Retinal pigment epithelial cell (primary cell): ENCODE data around the gene DUS2.

Source experiments
- DNase-seq: peaks from one replicate; pipeline ENCODE4 v3.0.0-alpha.2; 2010; ENCODE audit warnings: low read depth
- H3K4me3 ChIP-seq: 2 replicates; pipeline ENCODE4 v1.5.1; 2011; ENCODE audit warnings: mild to moderate bottlenecking, low read length, control low read depth, moderate library complexity
- CTCF ChIP-seq: conservative IDR thresholded peaks from 2 replicates; pipeline ENCODE4 v1.5.1; 2011; ENCODE audit warnings: low read depth, low read length, control low read depth, inconsistent platforms

The DUS2 gene

GRCh38 chr16:68022728-68023537 lies at the start of gene DUS2, which contains the start of gene DDX28:
DUS2 (plus strand) TSS chr16:68023284; CDS start chr16:68038024, 14,740 bp downstream.
DDX28 (minus strand) TSS chr16:68023232; CDS start chr16:68023202, 30 bp downstream.
- TF ChIP-seq CTCF = no peak
- peak; percentile 76 for DNase-seq
- H3K4me3 ChIP-seq = peak within 1 kb of the TSS; percentile 98

- no peak for DNase-seq
- TF ChIP-seq CTCF = no peak
- H3K4me3 ChIP-seq = no peak overlapping the region
Observed at GRCh38 chr16:67975321-67976105, 47.6 kb upstream of the DUS2 start.

GRCh38 chr16:67976205-67976604 lies 46.9 kb upstream of the DUS2 start:
- no peak overlapping the region for H3K4me3 ChIP-seq
- no peak for TF ChIP-seq CTCF
- no peak for DNase-seq

GRCh38 chr16:67977005-67977404 lies 46.1 kb upstream of the DUS2 start:
- DNase-seq = no peak
- no peak overlapping the region for H3K4me3 ChIP-seq

GRCh38 chr16:67977469-67978227 lies 45.4 kb upstream of the DUS2 start:
- no peak for TF ChIP-seq CTCF
- H3K4me3 ChIP-seq = no peak overlapping the region
- DNase-seq = no peak

More at GRCh38 chr16:67977005-67977404, 46.1 kb upstream of the DUS2 start:
- TF ChIP-seq CTCF = no peak

- DNase-seq = no peak
- no peak within 1 kb of the TSS for H3K4me3 ChIP-seq
- TF ChIP-seq CTCF = peak; percentile 42
Observed at GRCh38 chr16:67979955-67980678, 43.0 kb upstream of the DUS2 start, which contains the start of gene DPEP3. DPEP3 (minus strand) TSS chr16:67980499; CDS start chr16:67980380, 119 bp downstream.
